C4-2B (cell line): ENCODE results near the gene TRPC3.
A peak's percentile ranks its signal among the peaks of the same experiment; 100 is the strongest.
"Not testable (repeated sequence)": the region's sequence is repeated elsewhere in the genome, so short reads cannot be mapped to it uniquely, and the experiment has no call there.

Source experiments
- H3K27ac ChIP-seq: fragments of 450-650 bp; 2 replicates; pipeline ENCODE4 v1.5.1; 2017
- CTCF ChIP-seq: fragments of 450-650 bp; conservative IDR thresholded peaks from 2 replicates; pipeline ENCODE4 v1.5.1; 2017; ENCODE audit warnings: mild to moderate bottlenecking
- ZFX ChIP-seq: fragments of 450-650 bp; IDR thresholded peaks from 2 replicates; pipeline ENCODE4 v1.6.1; 2017

The TRPC3 gene

GRCh38 chr4:121930304-121930703 is 21.6 kb downstream of the TRPC3 start:
- TF ChIP-seq ZFX: no peak
- TF ChIP-seq CTCF: no peak
- no peak overlapping the region for H3K27ac ChIP-seq

GRCh38 chr4:121927948-121928347 is 23.9 kb downstream of the TRPC3 start:
- H3K27ac ChIP-seq: no peak overlapping the region
- TF ChIP-seq CTCF (no peak), ZFX (no peak)

GRCh38 chr4:121926490-121926889 is 25.4 kb downstream of the TRPC3 start:
- not testable (repeated sequence) for H3K27ac ChIP-seq

GRCh38 chr4:121923306-121923705 is 28.6 kb downstream of the TRPC3 start:
- H3K27ac ChIP-seq: no peak overlapping the region
- TF ChIP-seq ZFX: no peak
- TF ChIP-seq CTCF: no peak

GRCh38 chr4:121913667-121914066 is 38.2 kb downstream of the TRPC3 start:
- no peak for TF ChIP-seq ZFX
- TF ChIP-seq CTCF: no peak
- no peak overlapping the region for H3K27ac ChIP-seq

GRCh38 chr4:121908346-121908745 is 43.5 kb downstream of the TRPC3 start:
- TF ChIP-seq CTCF: no peak

GRCh38 chr4:121900132-121900983 is 51.5 kb downstream of the TRPC3 start:
- no peak overlapping the region for H3K27ac ChIP-seq
- peak; percentile 85 for TF ChIP-seq CTCF
- TF ChIP-seq ZFX: no peak

More at GRCh38 chr4:121908346-121908745, 43.5 kb downstream of the TRPC3 start:
- H3K27ac ChIP-seq: no peak overlapping the region

- TF ChIP-seq CTCF (no peak), ZFX (no peak)
- H3K27ac ChIP-seq: no peak overlapping the region
Observed at GRCh38 chr4:121898150-121898549, 53.7 kb downstream of the TRPC3 start.
